Measurements from ENCODE around the gene PKNOX1. TPM values are rescaled to one million over a fixed set of nuclear protein-coding genes. Genes with fewer than 3 reads are reported as not detected.

The PKNOX1 gene
- total RNA-seq, 4 donors from 2014 or later, result 4.9 to 13.8 (median 8.8) TPM

GRCh38 chr21:43021756-43022600 is 47.6 kb downstream of the PKNOX1 start:
- no peak overlapping the region for H3K4me3 ChIP-seq (ENCODE audit: low read depth, poor library complexity, severe bottlenecking)
- intact Hi-C loops (cut with DNase I; ENCODE audit: low total_unique reads), result no loop called here
- 93 to 94% methylated on average over 25 to 28 of the region's 28 CpGs for WGBS, 2 donors
- DNase-seq (ENCODE audit: low spot score in 2 of 2), result no peak
- TF ChIP-seq POLR2A (IDR thresholded peaks at IDR 0.05), result no peak
- TF ChIP-seq, protein P1, sequence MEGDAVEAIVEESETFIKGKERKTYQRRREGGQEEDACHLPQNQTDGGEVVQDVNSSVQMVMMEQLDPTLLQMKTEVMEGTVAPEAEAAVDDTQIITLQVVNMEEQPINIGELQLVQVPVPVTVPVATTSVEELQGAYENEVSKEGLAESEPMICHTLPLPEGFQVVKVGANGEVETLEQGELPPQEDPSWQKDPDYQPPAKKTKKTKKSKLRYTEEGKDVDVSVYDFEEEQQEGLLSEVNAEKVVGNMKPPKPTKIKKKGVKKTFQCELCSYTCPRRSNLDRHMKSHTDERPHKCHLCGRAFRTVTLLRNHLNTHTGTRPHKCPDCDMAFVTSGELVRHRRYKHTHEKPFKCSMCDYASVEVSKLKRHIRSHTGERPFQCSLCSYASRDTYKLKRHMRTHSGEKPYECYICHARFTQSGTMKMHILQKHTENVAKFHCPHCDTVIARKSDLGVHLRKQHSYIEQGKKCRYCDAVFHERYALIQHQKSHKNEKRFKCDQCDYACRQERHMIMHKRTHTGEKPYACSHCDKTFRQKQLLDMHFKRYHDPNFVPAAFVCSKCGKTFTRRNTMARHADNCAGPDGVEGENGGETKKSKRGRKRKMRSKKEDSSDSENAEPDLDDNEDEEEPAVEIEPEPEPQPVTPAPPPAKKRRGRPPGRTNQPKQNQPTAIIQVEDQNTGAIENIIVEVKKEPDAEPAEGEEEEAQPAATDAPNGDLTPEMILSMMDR (IDR thresholded peaks at IDR 0.05), result no peak

DNA sequence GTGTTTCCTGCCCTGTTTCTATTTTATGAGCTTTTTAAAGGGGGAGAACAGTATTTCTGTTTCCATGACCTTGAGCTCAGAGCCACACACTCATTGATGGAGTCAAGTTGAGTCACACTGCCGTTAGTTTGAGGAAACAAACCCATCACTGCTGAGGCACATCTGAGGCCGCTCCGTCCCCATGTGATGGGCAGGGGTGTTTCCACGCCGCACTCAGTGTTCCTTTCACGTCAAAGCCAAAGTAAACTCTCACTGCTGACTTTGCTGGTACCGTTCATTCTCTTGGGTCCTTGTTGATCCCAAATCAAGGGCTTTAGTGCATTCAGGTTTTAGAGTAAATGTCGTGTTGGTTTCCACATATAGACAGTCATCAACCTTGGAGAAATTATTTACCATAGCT is 48.8 kb downstream of the PKNOX1 start:
- intact Hi-C loops (cut with DNase I; ENCODE audit: low total_unique reads), result no loop called here
- no peak for TF ChIP-seq POLR2A (IDR thresholded peaks at IDR 0.05)
- TF ChIP-seq, protein P1 (IDR thresholded peaks at IDR 0.05), result no peak
- no peak for DNase-seq (ENCODE audit: low spot score in 2 of 2)
- 93 to 95% methylated on average over 8 of the region's 8 CpGs for WGBS, 2 donors
- no peak overlapping the region for H3K4me3 ChIP-seq (ENCODE audit: low read depth, poor library complexity, severe bottlenecking)

DNA sequence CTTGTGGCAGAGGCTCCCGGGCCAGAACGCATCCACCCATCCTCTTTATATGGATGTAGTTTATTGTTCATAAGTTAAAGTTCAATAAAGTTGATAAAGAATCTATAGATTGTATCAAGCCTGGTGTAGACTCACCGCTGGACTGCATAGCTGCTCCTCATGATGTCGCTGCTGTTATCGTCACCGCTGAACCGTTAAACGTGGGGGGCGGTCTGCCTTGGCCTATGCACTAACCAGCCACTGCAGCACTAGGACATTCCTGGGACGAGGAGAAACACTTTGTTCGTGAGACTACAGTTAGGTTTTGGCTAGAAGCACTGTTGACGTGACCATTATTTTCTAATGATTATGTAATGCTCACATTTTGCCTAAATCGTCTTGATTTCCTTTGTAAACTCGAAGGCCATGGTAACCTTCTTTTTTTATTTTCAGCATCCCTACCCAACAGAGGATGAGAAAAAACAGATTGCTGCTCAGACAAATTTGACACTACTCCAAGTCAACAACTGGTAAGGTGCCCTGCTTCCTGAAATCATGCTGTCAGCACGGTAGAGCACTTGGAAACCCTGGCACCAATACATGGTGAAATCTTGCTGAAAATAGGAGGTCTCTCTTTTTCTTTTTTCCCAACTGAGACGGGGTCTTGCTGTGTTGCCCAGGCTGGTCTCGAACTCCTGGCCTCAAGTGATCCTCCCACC is 50.2 kb downstream of the PKNOX1 start:
- H3K4me3 ChIP-seq (ENCODE audit: low read depth, poor library complexity, severe bottlenecking), result no peak overlapping the region
- WGBS, 2 donors, result 88 to 91% methylated on average over 17 of the region's 17 CpGs
- no peak for DNase-seq (ENCODE audit: low spot score in 2 of 2)
- intact Hi-C loops (cut with DNase I; ENCODE audit: low total_unique reads), result no loop called here
- TF ChIP-seq, protein P1 (IDR thresholded peaks at IDR 0.05), result no peak
- TF ChIP-seq POLR2A (IDR thresholded peaks at IDR 0.05), result no peak

DNA sequence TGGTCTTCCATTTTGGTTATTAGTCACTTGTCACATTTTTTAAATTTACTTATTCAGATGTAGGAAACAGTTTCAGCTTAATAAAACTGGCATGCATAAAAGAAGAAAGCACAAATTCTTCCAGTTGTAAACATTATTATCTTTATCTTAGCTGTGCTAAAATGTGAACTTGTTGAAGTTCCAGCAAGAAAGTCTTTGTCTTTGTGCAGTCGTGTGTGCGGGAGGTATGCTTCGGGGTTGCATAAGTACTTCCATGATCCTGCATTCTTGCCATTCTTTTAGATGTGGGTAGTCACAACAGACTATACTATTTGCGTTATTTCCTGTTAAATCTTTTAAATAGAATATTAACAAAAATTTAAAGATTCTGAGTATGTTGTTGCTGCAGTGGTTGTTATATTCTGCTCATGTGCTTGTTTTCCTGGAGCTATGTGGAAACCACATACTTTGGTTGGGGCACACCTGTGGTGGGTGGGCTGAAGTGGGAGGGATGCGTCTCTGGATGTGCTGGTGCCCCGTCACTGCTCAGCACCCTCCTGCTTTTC is 51.3 kb downstream of the PKNOX1 start:
- WGBS, 2 donors, result 89 to 92% methylated on average over 6 of the region's 6 CpGs

DNA sequence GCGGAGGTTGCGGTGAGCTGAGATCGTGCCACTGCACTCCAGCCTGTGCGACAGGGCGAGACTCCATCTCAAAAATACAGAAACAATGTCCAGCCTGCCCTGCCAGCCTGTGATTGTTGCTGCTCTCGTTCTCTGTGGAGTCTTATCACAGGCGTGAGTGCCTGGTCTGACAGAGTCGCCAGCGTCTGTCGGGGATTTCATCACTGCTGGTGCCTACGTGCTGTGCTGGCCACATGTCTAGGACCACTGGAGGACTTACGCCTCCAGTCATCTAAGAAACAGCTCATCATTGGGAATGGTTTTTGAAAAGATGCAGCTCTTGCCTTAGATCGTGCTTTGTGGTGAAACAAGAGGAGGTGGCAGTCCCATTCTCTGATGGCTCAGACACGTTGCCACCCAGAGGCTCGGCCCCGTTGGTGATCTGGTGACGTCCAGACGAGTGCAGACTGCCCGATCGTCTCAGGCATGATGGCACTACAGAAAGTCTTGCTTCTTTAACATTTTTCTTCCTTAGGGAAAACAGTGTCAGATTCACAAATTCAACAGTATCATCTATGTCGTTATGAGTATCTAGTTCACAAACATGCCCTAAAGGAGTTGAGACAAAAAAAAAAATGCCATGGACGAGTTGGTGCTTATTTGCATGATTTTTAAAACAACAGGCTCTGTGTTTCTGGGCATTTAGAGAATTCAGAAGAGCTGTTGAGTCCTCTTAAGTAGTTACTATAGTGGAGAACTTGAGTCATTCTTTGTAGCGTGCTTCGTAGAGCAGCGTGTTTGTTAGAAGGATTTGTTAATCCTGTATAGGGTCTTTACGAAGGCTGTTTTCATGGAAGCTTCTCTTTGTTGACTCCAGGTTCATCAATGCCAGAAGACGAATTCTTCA is 53.7 kb downstream of the PKNOX1 start:
- TF ChIP-seq POLR2A (IDR thresholded peaks at IDR 0.05), result no peak
- TF ChIP-seq, protein P1 (IDR thresholded peaks at IDR 0.05), result no peak
- intact Hi-C loops (cut with DNase I; ENCODE audit: low total_unique reads), result no loop called here
- H3K4me3 ChIP-seq (ENCODE audit: low read depth, poor library complexity, severe bottlenecking), result no peak overlapping the region
- DNase-seq (ENCODE audit: low spot score in 2 of 2), result no peak
- WGBS, 2 donors, result 87 to 91% methylated on average over 27 of the region's 27 CpGs

More for the DNA sequence above, 51.3 kb downstream of the PKNOX1 start:
- H3K4me3 ChIP-seq (ENCODE audit: low read depth, poor library complexity, severe bottlenecking), result no peak overlapping the region
- DNase-seq (ENCODE audit: low spot score in 2 of 2), result no peak
- intact Hi-C loops (cut with DNase I; ENCODE audit: low total_unique reads), result no loop called here
- TF ChIP-seq, protein P1 (IDR thresholded peaks at IDR 0.05), result no peak
- TF ChIP-seq POLR2A (IDR thresholded peaks at IDR 0.05), result no peak
